SH-SY5Y (cell line): ENCODE results near the gene OGN.

Source experiments
- GATA2 ChIP-seq: IDR thresholded peaks from 2 replicates; pipeline ENCODE4 v1.6.1; 2011; ENCODE audit warnings: mild to moderate bottlenecking, low read depth, low read length
- GATA3 ChIP-seq: IDR thresholded peaks from 2 replicates; pipeline ENCODE4 v1.6.1; 2011; ENCODE audit warnings: low read depth, mild to moderate bottlenecking, low read length, moderate library complexity

DNA sequence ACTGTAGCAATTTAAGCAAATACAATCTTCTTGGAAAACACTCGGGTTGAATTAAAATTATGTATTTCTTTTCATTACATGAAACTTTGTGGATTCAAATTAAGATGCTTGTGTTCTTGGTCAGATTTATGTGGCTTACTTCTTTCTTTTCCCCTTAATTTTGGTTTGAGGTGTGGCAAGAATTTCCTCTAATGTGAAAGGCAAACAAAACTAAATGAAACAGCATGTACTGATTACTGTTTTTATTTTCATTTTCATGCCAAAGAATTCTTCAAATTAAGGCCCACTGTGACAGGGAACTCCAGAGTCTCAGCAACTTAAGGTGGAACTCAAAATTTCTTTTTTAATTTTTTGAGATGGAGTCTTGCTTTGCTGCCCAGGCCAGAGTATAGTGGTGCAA lies 20.0 kb upstream of the OGN start, which contains the start of gene OMD:
- TF ChIP-seq GATA2: no peak
- TF ChIP-seq GATA3: no peak
